Gastroesophageal sphincter (tissue), 4 donors: ENCODE results near the gene PARK7. TPM values are rescaled to one million over a fixed set of nuclear protein-coding genes. Genes with fewer than 3 reads are reported as not detected.

Experiments used
- ATAC-seq: fragments of 150-250 bp; one replicate; pipeline ENCODE4 v1.9.1; 2016; ENCODE audit warnings: mild to moderate bottlenecking, moderate library complexity
- H3K27ac ChIP-seq, 4 donors: fragments of 200-600 bp; sonication (generic) in 3 of 4; 1 replicate in 3 of 4; 2 replicates in 1 of 4; pipeline ENCODE4 v1.5.1; 2016 to 2019
- H3K27me3 ChIP-seq: fragments of 200-600 bp; sonication (generic); one replicate; pipeline ENCODE4 v1.5.1; 2019
- H3K36me3 ChIP-seq, 2 donors: fragments of 200-600 bp; sonication (generic); one replicate each; pipeline ENCODE4 v1.5.1; 2019; ENCODE audit warnings: control low read depth in 1 of 2
- H3K4me1 ChIP-seq, 3 donors: fragments of 200-600 bp; sonication (generic); 1 replicate in 2 of 3; 2 replicates in 1 of 3; pipeline ENCODE4 v1.5.1; 2016 to 2019; ENCODE audit warnings: control low read depth in 2 of 3
- H3K4me3 ChIP-seq, 2 donors: fragments of 200-600 bp; sonication (generic); one replicate each; pipeline ENCODE4 v1.5.1; 2019; ENCODE audit warnings: mild to moderate bottlenecking in 1 of 2, moderate library complexity in 1 of 2
- H3K9me3 ChIP-seq, 3 donors: fragments of 200-600 bp; sonication (generic); one replicate each; pipeline ENCODE4 v1.5.1; 2017 to 2019; ENCODE audit warnings: control low read depth in 2 of 3
- CTCF ChIP-seq, 4 experiments: fragments of 200-600 bp in 2 of 4; fragments of 450-650 bp in 2 of 4; sonication (generic) in 1 of 4; IDR thresholded peaks; one replicate each; pipeline ENCODE4 v1.5.1; 2017 to 2019; ENCODE audit warnings: antibody characterized with exemption in 4 of 4, mild to moderate bottlenecking in 2 of 4, moderate library complexity in 2 of 4
- EP300 ChIP-seq: sonication (generic); formaldehyde crosslinking; IDR thresholded peaks from one replicate; pipeline ENCODE4 v1.6.1; 2017; ENCODE audit warnings: antibody characterized with exemption, mild to moderate bottlenecking
- POLR2A ChIP-seq, 2 donors: fragments of 450-650 bp; IDR thresholded peaks; one replicate each; pipeline ENCODE4 v1.6.1; 2017; ENCODE audit warnings: antibody characterized with exemption in 2 of 2, mild to moderate bottlenecking in 2 of 2, moderate library complexity in 1 of 2
- POLR2AphosphoS5 ChIP-seq: sonication (generic); formaldehyde crosslinking; IDR thresholded peaks from one replicate; pipeline ENCODE4 v1.6.1; 2017; ENCODE audit warnings: antibody characterized with exemption
- WGBS, 2 donors: methylation state at CpG; one replicate each; pipeline ENCODE4 v1.1.5; 2018; ENCODE audit warnings: low coverage in 1 of 2; 5-methylcytosine and 5-hydroxymethylcytosine counted together
- total RNA-seq, 4 donors: library from RNA; depleted of rRNA; stranded (reverse); fragments of >200 nt; gene quantifications; one replicate each; pipeline ENCODE4 v1.1.0, GENCODE V29; 2016

PARK7 gene
- total RNA-seq, 4 donors from 2014 or later = 208 to 250 (median 224) TPM

- ATAC-seq = no peak
- H3K27ac ChIP-seq = no peak overlapping the region
- WGBS, 2 donors = 83 to 95% methylated on average over 4 of the region's 4 CpGs
These were observed 33.3 kb upstream of the PARK7 start for GRCh38 chr1:7928247-7928646.

GRCh38 chr1:7929637-7930036 lies 31.9 kb upstream of the PARK7 start:
- H3K27me3 ChIP-seq = peaks cover 85% of the 10 kb centered on the region
- WGBS, 2 donors = 29 to 63% methylated on average over 4 to 5 of the region's 7 CpGs
- no peaks in the 10 kb centered on the region for H3K4me1 ChIP-seq

More at GRCh38 chr1:7928247-7928646, 33.3 kb upstream of the PARK7 start:
- H3K4me3 ChIP-seq = no peak overlapping the region
- no peaks in the 10 kb centered on the region for H3K36me3 ChIP-seq
- no peak for TF ChIP-seq EP300
- no peak for TF ChIP-seq POLR2AphosphoS5
- TF ChIP-seq POLR2A (IDR thresholded peaks at IDR 0.05) = no peak
- no peak for TF ChIP-seq CTCF (IDR thresholded peaks at IDR 0.05)
- no peaks in the 10 kb centered on the region for H3K4me1 ChIP-seq
- H3K9me3 ChIP-seq = no peaks in the 10 kb centered on the region
- H3K27me3 ChIP-seq = peaks cover 75% of the 10 kb centered on the region

GRCh38 chr1:7930645-7931445 lies 30.7 kb upstream of the PARK7 start:
- TF ChIP-seq EP300 (no peak), POLR2A (IDR thresholded peaks at IDR 0.05) (no peak), POLR2AphosphoS5 (no peak), CTCF (IDR thresholded peaks at IDR 0.05) (no peak)
- Histone ChIP-seq H3K27me3 (peaks cover 87% of the 10 kb centered on the region), H3K9me3 (no peaks in the 10 kb centered on the region), H3K36me3 (no peaks in the 10 kb centered on the region), H3K27ac (no peak overlapping the region), H3K4me1 (no peaks in the 10 kb centered on the region), H3K4me3 (no peak overlapping the region)
- 75 to 86% methylated on average over 13 to 15 of the region's 15 CpGs for WGBS, 2 donors
- no peak for ATAC-seq

More at GRCh38 chr1:7929637-7930036, 31.9 kb upstream of the PARK7 start:
- ATAC-seq = no peak
- no peak overlapping the region for H3K27ac ChIP-seq
- no peaks in the 10 kb centered on the region for H3K9me3 ChIP-seq
- no peak overlapping the region for H3K4me3 ChIP-seq
- no peak for TF ChIP-seq EP300
- TF ChIP-seq POLR2AphosphoS5 = no peak
- no peak for TF ChIP-seq POLR2A (IDR thresholded peaks at IDR 0.05)
- no peak for TF ChIP-seq CTCF (IDR thresholded peaks at IDR 0.05)
- H3K36me3 ChIP-seq = no peaks in the 10 kb centered on the region

- Histone ChIP-seq H3K9me3 (no peaks in the 10 kb centered on the region), H3K4me3 (no peak overlapping the region), H3K27me3 (peaks cover 88% of the 10 kb centered on the region), H3K27ac (no peak overlapping the region), H3K4me1 (no peaks in the 10 kb centered on the region), H3K36me3 (no peaks in the 10 kb centered on the region)
- WGBS, 2 donors = 71 to 72% methylated on average over 2 of the region's 2 CpGs
- no peak for ATAC-seq
- TF ChIP-seq POLR2AphosphoS5 (no peak), CTCF (IDR thresholded peaks at IDR 0.05) (no peak), EP300 (no peak), POLR2A (IDR thresholded peaks at IDR 0.05) (no peak)
These were observed 30.1 kb upstream of the PARK7 start for GRCh38 chr1:7931446-7931812.

GRCh38 chr1:7932524-7933138 lies 28.9 kb upstream of the PARK7 start:
- Histone ChIP-seq H3K4me3 (no peak overlapping the region), H3K27ac (no peak overlapping the region), H3K36me3 (no peaks in the 10 kb centered on the region), H3K27me3 (peaks cover 87% of the 10 kb centered on the region), H3K9me3 (no peaks in the 10 kb centered on the region), H3K4me1 (no peaks in the 10 kb centered on the region)
- no peak for ATAC-seq
- 52 to 63% methylated on average over 9 to 14 of the region's 15 CpGs for WGBS, 2 donors
- TF ChIP-seq POLR2A (IDR thresholded peaks at IDR 0.05) (no peak), CTCF (IDR thresholded peaks at IDR 0.05) (no peak), POLR2AphosphoS5 (no peak), EP300 (no peak)
